SK-N-MC (cell line): ENCODE measurements around the gene OR52E4.

Source experiments
- DNase-seq: peaks from one replicate; pipeline ENCODE4 v3.0.0-alpha.2; 2011; ENCODE audit warnings: low read depth, low spot score
- H3K27ac ChIP-seq: fragments of 200-600 bp; sonication (generic); 2 replicates; pipeline ENCODE4 v1.5.1; 2016; ENCODE audit warnings: mixed run types
- H3K36me3 ChIP-seq: fragments of 200-600 bp; sonication (generic); 2 replicates; pipeline ENCODE4 v1.6.1; 2017; ENCODE audit warnings: antibody characterized with exemption, low read length, mixed read lengths; ENCODE audit not compliant: insufficient read depth
- H3K4me3 ChIP-seq: fragments of 200-600 bp; sonication (generic); 2 replicates; pipeline ENCODE4 v1.5.1; 2016
- H3K9ac ChIP-seq: fragments of 200-600 bp; sonication (generic); 2 replicates; pipeline ENCODE4 v1.8.0; 2017; ENCODE audit warnings: mixed run types, mixed read lengths; ENCODE audit not compliant: insufficient read length
- H3K9me3 ChIP-seq: fragments of 200-600 bp; sonication (generic); 2 replicates; pipeline ENCODE4 v1.6.1; 2017; ENCODE audit warnings: low read depth, mild to moderate bottlenecking, antibody characterized with exemption, low read length, moderate library complexity, mixed read lengths
- EZH2 ChIP-seq: fragments of 200-600 bp; sonication (generic); IDR thresholded peaks from one replicate; pipeline ENCODE4 v1.6.1; 2017; ENCODE audit warnings: antibody characterized with exemption
- FOXP2 ChIP-seq: optimal IDR thresholded peaks from 2 replicates; pipeline ENCODE3; 2011; ENCODE audit warnings: mild to moderate bottlenecking, moderate library complexity; ENCODE audit not compliant: insufficient read depth; ENCODE audit errors: extremely low read length, control extremely low read depth
- POLR2AphosphoS5 ChIP-seq: IDR thresholded peaks from 2 replicates; pipeline ENCODE4 v1.6.1; 2012; ENCODE audit warnings: mild to moderate bottlenecking, low read depth, low read length, borderline replicate concordance

OR52E4 gene

DNA sequence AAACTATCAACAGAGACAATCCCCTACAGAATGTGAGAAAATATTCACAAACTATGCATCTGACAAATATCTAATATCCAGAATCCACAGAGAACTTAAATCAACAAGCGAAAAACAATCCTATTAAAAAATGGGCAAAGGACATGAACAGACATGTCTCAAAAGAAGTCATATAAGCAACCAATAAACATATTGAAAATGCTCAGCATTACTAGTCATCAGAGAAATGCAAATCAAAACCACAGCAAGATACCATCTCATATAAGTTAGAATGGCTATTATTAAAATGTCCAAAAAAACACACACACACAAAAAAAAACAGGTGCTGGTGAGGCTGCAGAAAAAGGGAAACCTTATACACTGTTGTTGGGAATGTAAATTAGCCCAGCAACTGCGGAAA, 14.6 kb upstream of the OR52E4 start:
- TF ChIP-seq EZH2 = no peak
- no peak for TF ChIP-seq FOXP2
- TF ChIP-seq POLR2AphosphoS5 = no peak
- no peak for DNase-seq
- H3K9ac ChIP-seq = no peak overlapping the region
- H3K27ac ChIP-seq = no peak overlapping the region
- H3K9me3 ChIP-seq = no peaks in the 10 kb centered on the region
- no peaks in the 10 kb centered on the region for H3K36me3 ChIP-seq
- H3K4me3 ChIP-seq = no peak overlapping the region

DNA sequence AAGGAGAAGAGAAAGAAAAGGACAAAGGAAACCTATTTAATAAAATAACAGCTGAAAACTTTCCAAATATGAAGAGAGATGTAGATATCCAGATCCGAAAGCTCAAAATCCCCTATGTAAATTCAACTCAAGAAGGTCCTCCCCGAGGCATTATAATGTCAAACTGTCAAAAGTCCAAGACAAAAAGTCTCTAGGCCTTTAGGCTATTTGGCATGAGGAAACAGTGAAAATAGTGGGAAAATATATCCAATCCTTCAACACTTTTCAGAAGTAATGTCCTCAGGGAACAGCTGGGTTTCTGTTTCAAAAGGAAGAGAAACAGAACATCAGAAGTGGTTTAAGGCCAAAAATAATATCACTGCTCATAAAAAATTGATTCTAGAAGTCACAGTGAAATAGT, 1.9 kb upstream of the OR52E4 start:
- H3K9ac ChIP-seq = no peak overlapping the region
- H3K4me3 ChIP-seq = no peak overlapping the region
- H3K27ac ChIP-seq = no peak overlapping the region
- DNase-seq = no peak
- H3K9me3 ChIP-seq = no peaks in the 10 kb centered on the region
- no peaks in the 10 kb centered on the region for H3K36me3 ChIP-seq
- TF ChIP-seq EZH2 = no peak
- no peak for TF ChIP-seq POLR2AphosphoS5

DNA sequence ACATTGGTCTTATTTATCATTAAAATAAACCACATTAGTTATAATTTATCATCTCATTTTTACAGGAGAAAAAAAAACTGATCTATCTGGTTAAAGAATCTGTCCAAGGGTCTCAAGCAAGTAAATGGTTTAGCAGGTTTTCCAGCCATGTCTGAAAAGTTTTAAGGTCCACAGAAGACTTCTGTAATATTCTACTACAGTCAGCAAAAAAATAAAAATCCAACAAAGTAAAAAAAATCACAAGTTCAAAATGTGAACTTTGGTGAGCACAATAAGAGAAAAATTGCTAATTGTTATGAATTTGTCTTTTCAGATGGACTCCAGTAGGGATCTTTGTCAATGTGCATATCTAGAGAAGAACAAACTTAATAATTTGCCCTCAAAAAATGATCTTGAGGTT, 1.3 kb downstream of the OR52E4 start:
- Histone ChIP-seq H3K36me3 (no peaks in the 10 kb centered on the region), H3K9me3 (no peaks in the 10 kb centered on the region), H3K27ac (no peak overlapping the region), H3K4me3 (no peak overlapping the region), H3K9ac (no peak overlapping the region)
- TF ChIP-seq FOXP2 (no peak), POLR2AphosphoS5 (no peak), EZH2 (no peak)
- no peak for DNase-seq

DNA sequence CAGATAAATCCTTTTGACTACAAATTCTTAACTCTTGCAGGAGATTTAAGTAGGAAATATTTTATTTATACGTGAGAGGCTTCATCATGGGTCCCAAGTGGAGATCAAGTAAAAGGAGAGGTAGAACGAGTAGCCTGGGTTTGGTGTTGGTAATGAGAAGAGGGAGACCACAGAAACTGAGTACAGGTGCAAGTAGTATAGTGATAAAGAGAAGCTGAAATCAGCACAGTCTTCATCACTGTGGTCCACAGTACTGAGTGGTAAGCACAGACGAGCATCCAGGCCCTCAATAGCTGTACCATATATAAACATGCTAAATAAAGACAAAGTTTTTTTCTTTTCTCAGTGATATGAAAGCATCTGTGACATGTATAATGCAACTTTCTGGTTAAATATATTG, 6.7 kb downstream of the OR52E4 start:
- Histone ChIP-seq H3K9ac (no peak overlapping the region), H3K9me3 (no peaks in the 10 kb centered on the region), H3K4me3 (no peak overlapping the region), H3K36me3 (no peaks in the 10 kb centered on the region), H3K27ac (no peak overlapping the region)
- TF ChIP-seq EZH2 = no peak
- no peak for TF ChIP-seq FOXP2
- TF ChIP-seq POLR2AphosphoS5 = no peak
- no peak for DNase-seq

- Histone ChIP-seq H3K9ac (no peak overlapping the region), H3K9me3 (no peaks in the 10 kb centered on the region), H3K4me3 (no peak overlapping the region), H3K27ac (no peak overlapping the region), H3K36me3 (no peaks in the 10 kb centered on the region)
- TF ChIP-seq POLR2AphosphoS5 (no peak), FOXP2 (no peak), EZH2 (no peak)
- DNase-seq = no peak
These were observed 7.2 kb downstream of the OR52E4 start for GRCh38 chr11:5887661-5888060.

GRCh38 chr11:5891216-5891800, 10.9 kb downstream of the OR52E4 start:
- no peaks in the 10 kb centered on the region for H3K36me3 ChIP-seq
- no peak for DNase-seq
- no peak overlapping the region for H3K9ac ChIP-seq
- no peak overlapping the region for H3K4me3 ChIP-seq
- H3K27ac ChIP-seq = no peak overlapping the region
- no peaks in the 10 kb centered on the region for H3K9me3 ChIP-seq
- no peak for TF ChIP-seq EZH2
- no peak for TF ChIP-seq FOXP2
- TF ChIP-seq POLR2AphosphoS5 = no peak

DNA sequence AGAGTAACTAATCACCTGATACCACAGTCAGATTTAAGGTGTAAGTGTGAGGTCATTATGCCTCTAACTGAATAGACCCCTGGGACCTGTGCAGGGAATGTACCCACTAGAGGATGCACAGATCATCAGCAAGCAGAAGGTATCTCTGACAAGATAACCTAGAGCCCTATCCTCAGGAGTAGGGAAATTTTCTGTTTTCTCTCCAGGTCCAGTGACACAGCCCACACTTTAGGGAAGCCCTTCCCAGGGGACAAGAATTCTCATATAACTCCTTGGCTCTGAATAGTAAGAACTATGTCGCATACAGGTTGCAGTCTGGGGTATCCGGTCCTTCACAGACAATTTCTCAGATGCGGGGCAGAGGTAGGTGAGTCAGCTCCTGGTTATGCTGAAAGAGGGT, 12.5 kb downstream of the OR52E4 start, which contains the start of gene OR52E5:
OR52E5 (plus strand) TSS at position 301 of the 400 bp plus-strand sequence. CDS start 7,569 bp downstream, outside the sequence.
- no peak for DNase-seq
- TF ChIP-seq POLR2AphosphoS5 = no peak
- TF ChIP-seq FOXP2 = no peak
- TF ChIP-seq EZH2 = no peak
- Histone ChIP-seq H3K9ac (no peak within 1 kb of the TSS), H3K27ac (no peak within 1 kb of the TSS), H3K9me3 (no peaks in the 10 kb centered on the region), H3K4me3 (no peak within 1 kb of the TSS), H3K36me3 (no peaks in the 10 kb centered on the region)

- no peak overlapping the region for H3K9ac ChIP-seq
- no peak overlapping the region for H3K27ac ChIP-seq
- TF ChIP-seq FOXP2 (no peak), POLR2AphosphoS5 (no peak), EZH2 (no peak)
- no peak overlapping the region for H3K4me3 ChIP-seq
- DNase-seq = no peak
- H3K9me3 ChIP-seq = no peaks in the 10 kb centered on the region
- H3K36me3 ChIP-seq = no peaks in the 10 kb centered on the region
These were observed 19.1 kb downstream of the OR52E4 start for GRCh38 chr11:5899534-5899933.

- no peak for TF ChIP-seq POLR2AphosphoS5
- TF ChIP-seq EZH2 = no peak
- TF ChIP-seq FOXP2 = no peak
- Histone ChIP-seq H3K9ac (no peak overlapping the region), H3K9me3 (no peaks in the 10 kb centered on the region), H3K27ac (no peak overlapping the region), H3K4me3 (no peak overlapping the region), H3K36me3 (no peaks in the 10 kb centered on the region)
- no peak for DNase-seq
These were observed 30.1 kb downstream of the OR52E4 start for GRCh38 chr11:5910540-5910939.
